ENCODE data around the gene C1QC.

C1QC gene

GRCh38 chr1:22641906-22642636 lies 1.4 kb upstream of the C1QC start:
- H3K36me3 ChIP-seq (ENCODE audit: control insufficient read depth in 5 of 5, insufficient read depth in 5 of 5, low read length in 5 of 5): peaks cover 0 to 5% (median 0%) of the 10 kb centered on the region in 5 donors
- peaks cover 3 to 30% (median 8%) of the 10 kb centered on the region in 5 donors for H3K27me3 ChIP-seq (ENCODE audit: control insufficient read depth in 5 of 5, insufficient read depth in 4 of 5, low read length in 5 of 5)
- H3K9ac ChIP-seq (ENCODE audit: low read length in 5 of 5): no peak overlapping the region
- H3K27ac ChIP-seq (ENCODE audit: low read depth, low read length): no peak overlapping the region
- H3K4me3 ChIP-seq (ENCODE audit: low read depth in 1 of 5, low read length in 5 of 5): peak overlapping the region in 2 of 5 donors; percentile 27 to 28
- H3K9me3 ChIP-seq (ENCODE audit: control insufficient read depth in 5 of 5, low read length in 5 of 5): no peaks in the 10 kb centered on the region
- peaks cover 3 to 42% (median 39%) of the 10 kb centered on the region in 5 donors for H3K4me1 ChIP-seq (ENCODE audit: control insufficient read depth in 5 of 5, insufficient read depth in 5 of 5, low read length in 5 of 5)

GRCh38 chr1:22643928-22644327 lies 495 bp downstream of the C1QC start:
- Histone ChIP-seq H3K9me3 (ENCODE audit: control insufficient read depth in 5 of 5, low read length in 5 of 5) (no peaks in the 10 kb centered on the region), H3K4me3 (ENCODE audit: low read depth in 1 of 5, low read length in 5 of 5) (peak overlapping the region in 4 of 5 donors; percentile 36 to 59 (median 40)), H3K9ac (ENCODE audit: low read length in 5 of 5) (peak overlapping the region in 3 of 5 donors; percentile 27 to 56 (median 36)), H3K27ac (ENCODE audit: low read depth, low read length) (peak overlapping the region; percentile 16), H3K36me3 (ENCODE audit: control insufficient read depth in 5 of 5, insufficient read depth in 5 of 5, low read length in 5 of 5) (peaks cover 0 to 12% (median 0%) of the 10 kb centered on the region in 5 donors), H3K4me1 (ENCODE audit: control insufficient read depth in 5 of 5, insufficient read depth in 5 of 5, low read length in 5 of 5) (peaks cover 3 to 53% (median 42%) of the 10 kb centered on the region in 5 donors), H3K27me3 (ENCODE audit: control insufficient read depth in 5 of 5, insufficient read depth in 4 of 5, low read length in 5 of 5) (peaks cover 0 to 22% (median 8%) of the 10 kb centered on the region in 5 donors)

- Histone ChIP-seq H3K36me3 (ENCODE audit: control insufficient read depth in 5 of 5, insufficient read depth in 5 of 5, low read length in 5 of 5) (peaks cover 0 to 12% (median 0%) of the 10 kb centered on the region in 5 donors), H3K4me1 (ENCODE audit: control insufficient read depth in 5 of 5, insufficient read depth in 5 of 5, low read length in 5 of 5) (peaks cover 3 to 54% (median 41%) of the 10 kb centered on the region in 5 donors), H3K9me3 (ENCODE audit: control insufficient read depth in 5 of 5, low read length in 5 of 5) (no peaks in the 10 kb centered on the region), H3K4me3 (ENCODE audit: low read depth in 1 of 5, low read length in 5 of 5) (peak overlapping the region in 3 of 5 donors; percentile 45 to 59 (median 51)), H3K27me3 (ENCODE audit: control insufficient read depth in 5 of 5, insufficient read depth in 4 of 5, low read length in 5 of 5) (peaks cover 0 to 19% (median 6%) of the 10 kb centered on the region in 5 donors), H3K27ac (ENCODE audit: low read depth, low read length) (peak overlapping the region; percentile 63), H3K9ac (ENCODE audit: low read length in 5 of 5) (peak overlapping the region in 3 of 5 donors; percentile 29 to 61 (median 48))
Measured at GRCh38 chr1:22645931-22646330, 2.5 kb downstream of the C1QC start.

- H3K9me3 ChIP-seq (ENCODE audit: control insufficient read depth in 5 of 5, low read length in 5 of 5): no peaks in the 10 kb centered on the region
- H3K9ac ChIP-seq (ENCODE audit: low read length in 5 of 5): peak overlapping the region in 2 of 5 donors; percentile 48 to 61
- peaks cover 0 to 15% (median 1%) of the 10 kb centered on the region in 5 donors for H3K27me3 ChIP-seq (ENCODE audit: control insufficient read depth in 5 of 5, insufficient read depth in 4 of 5, low read length in 5 of 5)
- H3K27ac ChIP-seq (ENCODE audit: low read depth, low read length): peak overlapping the region; percentile 63
- H3K4me1 ChIP-seq (ENCODE audit: control insufficient read depth in 5 of 5, insufficient read depth in 5 of 5, low read length in 5 of 5): peaks cover 3 to 54% (median 36%) of the 10 kb centered on the region in 5 donors
- peak overlapping the region in 1 of 5 donors; percentile 59 for H3K4me3 ChIP-seq (ENCODE audit: low read depth in 1 of 5, low read length in 5 of 5)
- H3K36me3 ChIP-seq (ENCODE audit: control insufficient read depth in 5 of 5, insufficient read depth in 5 of 5, low read length in 5 of 5): peaks cover 0 to 12% (median 0%) of the 10 kb centered on the region in 5 donors
Measured at GRCh38 chr1:22646384-22646783, 3.0 kb downstream of the C1QC start.

GRCh38 chr1:22650089-22650693 lies 6.8 kb downstream of the C1QC start:
- Histone ChIP-seq H3K27me3 (ENCODE audit: control insufficient read depth in 5 of 5, insufficient read depth in 4 of 5, low read length in 5 of 5) (peaks cover 0 to 3% (median 0%) of the 10 kb centered on the region in 5 donors), H3K4me1 (ENCODE audit: control insufficient read depth in 5 of 5, insufficient read depth in 5 of 5, low read length in 5 of 5) (peaks cover 3 to 44% (median 25%) of the 10 kb centered on the region in 5 donors), H3K27ac (ENCODE audit: low read depth, low read length) (no peak overlapping the region)

GRCh38 chr1:22651941-22652856 lies 8.8 kb downstream of the C1QC start:
- Histone ChIP-seq H3K27ac (ENCODE audit: low read depth, low read length) (no peak overlapping the region), H3K4me3 (ENCODE audit: low read depth in 1 of 5, low read length in 5 of 5) (no peak overlapping the region)

More at GRCh38 chr1:22650089-22650693, 6.8 kb downstream of the C1QC start:
- Histone ChIP-seq H3K9me3 (ENCODE audit: control insufficient read depth in 5 of 5, low read length in 5 of 5) (no peaks in the 10 kb centered on the region), H3K36me3 (ENCODE audit: control insufficient read depth in 5 of 5, insufficient read depth in 5 of 5, low read length in 5 of 5) (peaks cover 0 to 12% (median 0%) of the 10 kb centered on the region in 5 donors), H3K4me3 (ENCODE audit: low read depth in 1 of 5, low read length in 5 of 5) (no peak overlapping the region), H3K9ac (ENCODE audit: low read length in 5 of 5) (no peak overlapping the region)

GRCh38 chr1:22652881-22653316 lies 9.5 kb downstream of the C1QC start, which contains the start of gene C1QB:
C1QB (plus strand) TSS chr1:22653236; CDS start chr1:22659463, 6,227 bp downstream.
- Histone ChIP-seq H3K27ac (ENCODE audit: low read depth, low read length) (no peak within 1 kb of the TSS), H3K9me3 (ENCODE audit: control insufficient read depth in 5 of 5, low read length in 5 of 5) (no peaks in the 10 kb centered on the region), H3K4me1 (ENCODE audit: control insufficient read depth in 5 of 5, insufficient read depth in 5 of 5, low read length in 5 of 5) (peaks cover 0 to 25% (median 7%) of the 10 kb centered on the region in 5 donors), H3K27me3 (ENCODE audit: control insufficient read depth in 5 of 5, insufficient read depth in 4 of 5, low read length in 5 of 5) (peaks cover 0 to 10% (median 0%) of the 10 kb centered on the region in 5 donors), H3K4me3 (ENCODE audit: low read depth in 1 of 5, low read length in 5 of 5) (peak within 1 kb of the TSS; percentile 17 to 59 (median 51)), H3K9ac (ENCODE audit: low read length in 5 of 5) (peak within 1 kb of the TSS in 2 of 5 donors; percentile 37 to 49), H3K36me3 (ENCODE audit: control insufficient read depth in 5 of 5, insufficient read depth in 5 of 5, low read length in 5 of 5) (peaks cover 0 to 4% (median 0%) of the 10 kb centered on the region in 5 donors)

More at GRCh38 chr1:22651941-22652856, 8.8 kb downstream of the C1QC start:
- peaks cover 0 to 10% (median 0%) of the 10 kb centered on the region in 5 donors for H3K27me3 ChIP-seq (ENCODE audit: control insufficient read depth in 5 of 5, insufficient read depth in 4 of 5, low read length in 5 of 5)
- no peaks in the 10 kb centered on the region for H3K9me3 ChIP-seq (ENCODE audit: control insufficient read depth in 5 of 5, low read length in 5 of 5)
- peaks cover 0 to 8% (median 0%) of the 10 kb centered on the region in 5 donors for H3K36me3 ChIP-seq (ENCODE audit: control insufficient read depth in 5 of 5, insufficient read depth in 5 of 5, low read length in 5 of 5)
- H3K4me1 ChIP-seq (ENCODE audit: control insufficient read depth in 5 of 5, insufficient read depth in 5 of 5, low read length in 5 of 5): peaks cover 0 to 26% (median 12%) of the 10 kb centered on the region in 5 donors
- H3K9ac ChIP-seq (ENCODE audit: low read length in 5 of 5): no peak overlapping the region

GRCh38 chr1:22654692-22655091 lies 11.3 kb downstream of the C1QC start:
- Histone ChIP-seq H3K9me3 (ENCODE audit: control insufficient read depth in 5 of 5, low read length in 5 of 5) (no peaks in the 10 kb centered on the region), H3K27ac (ENCODE audit: low read depth, low read length) (no peak overlapping the region), H3K27me3 (ENCODE audit: control insufficient read depth in 5 of 5, insufficient read depth in 4 of 5, low read length in 5 of 5) (peaks cover 0 to 10% (median 0%) of the 10 kb centered on the region in 5 donors), H3K9ac (ENCODE audit: low read length in 5 of 5) (peak overlapping the region in 2 of 5 donors; percentile 17 to 49), H3K4me1 (ENCODE audit: control insufficient read depth in 5 of 5, insufficient read depth in 5 of 5, low read length in 5 of 5) (peaks cover 0 to 19% (median 3%) of the 10 kb centered on the region in 5 donors), H3K4me3 (ENCODE audit: low read depth in 1 of 5, low read length in 5 of 5) (peak overlapping the region; percentile 17 to 59 (median 51)), H3K36me3 (ENCODE audit: control insufficient read depth in 5 of 5, insufficient read depth in 5 of 5, low read length in 5 of 5) (peaks cover 0 to 11% (median 0%) of the 10 kb centered on the region in 5 donors)

Data from subcutaneous abdominal adipose tissue (tissue), 5 donors.